ENCODE measurements around the gene BPIFB4.
"Not testable (repeated sequence)": the region's sequence is repeated elsewhere in the genome, so short reads cannot be mapped to it uniquely, and the experiment has no call there.

BPIFB4 gene

GRCh38 chr20:33108661-33109060 is 29.2 kb downstream of the BPIFB4 start:
- H3K4me1 Mint-ChIP-seq (ENCODE audit: low read depth): no peaks in the 10 kb centered on the region
- no peaks in the 10 kb centered on the region for H3K27me3 Mint-ChIP-seq
- H3K27ac Mint-ChIP-seq: no peak overlapping the region
- no peak overlapping the region for H3K4me3 Mint-ChIP-seq
- H3K9me3 Mint-ChIP-seq: no peaks in the 10 kb centered on the region
- H3K36me3 Mint-ChIP-seq (ENCODE audit: low read depth): no peaks in the 10 kb centered on the region
- intact Hi-C loops (cut with micrococcal nuclease): no loop called here

DNA sequence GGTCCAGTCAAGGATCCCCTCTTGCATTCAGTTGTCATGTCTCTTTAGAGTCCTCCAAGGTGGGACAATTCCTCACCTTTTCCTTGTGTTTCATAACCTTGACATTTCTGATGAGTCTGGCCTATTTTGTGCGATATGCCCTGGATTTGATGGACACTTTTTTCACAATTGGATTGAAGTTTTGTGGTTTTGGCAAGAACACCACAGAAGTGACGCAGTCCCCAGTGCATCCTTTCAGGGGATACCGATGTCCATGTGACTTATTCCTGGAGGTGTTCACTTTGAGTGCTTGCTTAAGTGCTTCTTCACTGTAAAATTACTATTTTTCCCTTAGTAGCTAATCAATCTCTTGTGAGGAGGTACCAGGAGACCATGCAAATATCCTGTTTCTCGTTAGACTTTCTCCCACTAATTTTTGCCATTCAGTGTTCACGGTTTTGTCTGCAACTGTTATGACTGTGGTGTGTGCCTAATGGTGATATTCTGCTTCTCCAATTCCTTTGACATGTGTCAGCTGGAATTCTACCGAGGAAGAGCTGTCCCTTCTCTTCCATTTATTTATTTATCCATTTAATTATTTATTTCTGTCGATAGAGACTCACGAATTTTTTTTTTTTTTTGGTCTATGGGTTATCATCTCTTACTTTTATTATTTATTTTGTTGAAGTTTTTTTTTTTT is 30.8 kb downstream of the BPIFB4 start:
- Mint-ChIP-seq H3K36me3 (ENCODE audit: low read depth) (no peaks in the 10 kb centered on the region), H3K27me3 (peaks cover 2% of the 10 kb centered on the region), H3K9me3 (no peaks in the 10 kb centered on the region), H3K4me3 (no peak overlapping the region), H3K27ac (no peak overlapping the region), H3K4me1 (ENCODE audit: low read depth) (no peaks in the 10 kb centered on the region)
- intact Hi-C loops (cut with micrococcal nuclease): no loop called here

DNA sequence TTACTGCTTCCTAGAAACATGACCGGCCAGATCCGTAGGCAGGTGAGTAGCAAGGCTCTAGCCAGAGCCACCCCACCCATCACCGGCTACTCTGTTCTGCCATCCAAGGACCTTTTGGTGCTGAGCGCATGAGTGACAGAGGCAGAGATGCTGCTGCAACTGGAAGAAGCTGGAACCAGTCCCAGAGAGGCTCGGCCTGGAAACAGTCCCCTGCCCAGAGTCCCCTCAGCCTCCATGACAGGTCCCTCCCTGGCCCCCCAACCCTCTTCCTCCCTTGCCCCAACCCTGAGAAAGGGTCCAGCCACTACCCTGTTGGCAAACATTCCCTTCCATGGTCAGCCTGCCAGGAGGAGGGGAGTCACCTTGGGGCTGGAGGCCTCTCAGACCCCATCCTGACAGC is 31.9 kb downstream of the BPIFB4 start:
- Mint-ChIP-seq H3K9me3 (no peaks in the 10 kb centered on the region), H3K36me3 (ENCODE audit: low read depth) (no peaks in the 10 kb centered on the region), H3K4me1 (ENCODE audit: low read depth) (no peaks in the 10 kb centered on the region), H3K4me3 (no peak overlapping the region), H3K27me3 (peaks cover 2% of the 10 kb centered on the region), H3K27ac (no peak overlapping the region)
- intact Hi-C loops (cut with micrococcal nuclease): no loop called here

- Mint-ChIP-seq H3K36me3 (ENCODE audit: low read depth) (no peaks in the 10 kb centered on the region), H3K4me1 (ENCODE audit: low read depth) (no peaks in the 10 kb centered on the region), H3K4me3 (no peak overlapping the region), H3K27ac (no peak overlapping the region), H3K27me3 (peaks cover 2% of the 10 kb centered on the region), H3K9me3 (no peaks in the 10 kb centered on the region)
- intact Hi-C loops (cut with micrococcal nuclease): no loop called here
Observed at GRCh38 chr20:33112547-33113386, 33.3 kb downstream of the BPIFB4 start.

- Mint-ChIP-seq H3K4me1 (ENCODE audit: low read depth) (no peaks in the 10 kb centered on the region), H3K4me3 (no peak overlapping the region), H3K9me3 (no peaks in the 10 kb centered on the region), H3K36me3 (ENCODE audit: low read depth) (no peaks in the 10 kb centered on the region), H3K27ac (no peak overlapping the region), H3K27me3 (peaks cover 4% of the 10 kb centered on the region)
- intact Hi-C loops (cut with micrococcal nuclease): no loop called here
Observed at GRCh38 chr20:33113387-33113908, 34.0 kb downstream of the BPIFB4 start.

- intact Hi-C loops (cut with micrococcal nuclease); H3K27me3 Mint-ChIP-seq; H3K36me3 Mint-ChIP-seq (ENCODE audit: low read depth): not testable (repeated sequence)
Observed at GRCh38 chr20:33115501-33115900, 36.1 kb downstream of the BPIFB4 start.

GRCh38 chr20:33119725-33120720 is 40.6 kb downstream of the BPIFB4 start:
- no peaks in the 10 kb centered on the region for H3K4me1 Mint-ChIP-seq (ENCODE audit: low read depth)

More at GRCh38 chr20:33115501-33115900, 36.1 kb downstream of the BPIFB4 start:
- not testable (repeated sequence) for H3K4me3 Mint-ChIP-seq; H3K4me1 Mint-ChIP-seq (ENCODE audit: low read depth); H3K9me3 Mint-ChIP-seq; H3K27ac Mint-ChIP-seq

DNA sequence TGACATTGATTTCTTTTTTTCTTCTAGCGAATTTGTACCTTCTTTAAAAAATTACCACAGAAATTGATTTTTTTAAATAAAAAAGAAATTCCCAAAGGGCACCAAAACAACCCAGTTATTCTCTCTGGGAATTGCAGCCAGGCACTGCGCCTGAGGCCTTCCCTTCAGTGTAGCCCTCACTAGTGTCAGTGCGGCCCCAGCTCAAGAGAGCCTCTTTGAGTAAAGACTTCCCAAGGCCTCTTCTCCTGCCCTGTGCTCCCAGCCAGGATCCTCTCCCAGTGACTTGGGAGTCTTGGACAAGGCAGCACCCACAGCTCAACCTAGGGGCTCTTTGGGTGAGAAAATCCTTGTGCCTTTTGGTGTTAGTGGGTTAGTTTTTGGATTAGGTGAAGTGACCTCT is 41.5 kb downstream of the BPIFB4 start:
- no peak overlapping the region for H3K4me3 Mint-ChIP-seq
- intact Hi-C loops (cut with micrococcal nuclease): no loop called here
- no peaks in the 10 kb centered on the region for H3K4me1 Mint-ChIP-seq (ENCODE audit: low read depth)

More at GRCh38 chr20:33119725-33120720, 40.6 kb downstream of the BPIFB4 start:
- intact Hi-C loops (cut with micrococcal nuclease): no loop called here
- Mint-ChIP-seq H3K27me3 (peaks cover 11% of the 10 kb centered on the region), H3K9me3 (no peaks in the 10 kb centered on the region), H3K27ac (no peak overlapping the region), H3K4me3 (no peak overlapping the region), H3K36me3 (ENCODE audit: low read depth) (no peaks in the 10 kb centered on the region)

DNA sequence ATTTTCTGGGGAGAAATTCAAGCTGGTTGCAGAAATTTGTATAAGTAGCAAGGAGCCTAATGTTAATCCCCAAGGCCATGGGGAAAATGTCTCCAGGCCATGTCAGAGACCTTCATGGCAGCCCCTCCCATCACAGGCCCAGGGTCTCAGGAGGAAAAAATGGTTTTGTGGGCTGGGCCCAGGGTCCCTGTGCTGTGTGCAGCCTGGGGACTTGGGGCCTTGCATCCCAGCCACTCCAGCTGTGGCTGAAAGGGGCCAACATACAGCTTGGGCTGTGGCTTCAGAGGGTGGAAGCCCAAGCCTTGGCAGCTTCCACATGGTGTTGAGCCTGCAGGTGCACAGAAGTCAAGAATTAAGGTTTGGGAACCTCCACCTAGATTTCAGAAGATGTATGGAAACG is 42.9 kb downstream of the BPIFB4 start:
- H3K9me3 Mint-ChIP-seq; H3K4me1 Mint-ChIP-seq (ENCODE audit: low read depth); H3K36me3 Mint-ChIP-seq (ENCODE audit: low read depth); intact Hi-C loops (cut with micrococcal nuclease); H3K27ac Mint-ChIP-seq; H3K4me3 Mint-ChIP-seq: not testable (repeated sequence)
- H3K27me3 Mint-ChIP-seq: peaks cover 11% of the 10 kb centered on the region

More for the DNA sequence above, 41.5 kb downstream of the BPIFB4 start:
- H3K36me3 Mint-ChIP-seq (ENCODE audit: low read depth): no peaks in the 10 kb centered on the region
- H3K9me3 Mint-ChIP-seq: no peaks in the 10 kb centered on the region
- H3K27me3 Mint-ChIP-seq: peaks cover 11% of the 10 kb centered on the region
- H3K27ac Mint-ChIP-seq: no peak overlapping the region

GRCh38 chr20:33124261-33124660 is 44.8 kb downstream of the BPIFB4 start:
- intact Hi-C loops (cut with micrococcal nuclease): no loop called here
- Mint-ChIP-seq H3K36me3 (ENCODE audit: low read depth) (no peaks in the 10 kb centered on the region), H3K9me3 (no peaks in the 10 kb centered on the region), H3K4me3 (no peak overlapping the region), H3K27me3 (peaks cover 9% of the 10 kb centered on the region), H3K27ac (no peak overlapping the region), H3K4me1 (ENCODE audit: low read depth) (no peaks in the 10 kb centered on the region)

GRCh38 chr20:33124994-33125393 is 45.6 kb downstream of the BPIFB4 start:
- no peaks in the 10 kb centered on the region for H3K36me3 Mint-ChIP-seq (ENCODE audit: low read depth)
- no peak overlapping the region for H3K27ac Mint-ChIP-seq
- H3K4me3 Mint-ChIP-seq: no peak overlapping the region
- intact Hi-C loops (cut with micrococcal nuclease): no loop called here
- H3K9me3 Mint-ChIP-seq: no peaks in the 10 kb centered on the region
- peaks cover 11% of the 10 kb centered on the region for H3K27me3 Mint-ChIP-seq
- H3K4me1 Mint-ChIP-seq (ENCODE audit: low read depth): no peaks in the 10 kb centered on the region

DNA sequence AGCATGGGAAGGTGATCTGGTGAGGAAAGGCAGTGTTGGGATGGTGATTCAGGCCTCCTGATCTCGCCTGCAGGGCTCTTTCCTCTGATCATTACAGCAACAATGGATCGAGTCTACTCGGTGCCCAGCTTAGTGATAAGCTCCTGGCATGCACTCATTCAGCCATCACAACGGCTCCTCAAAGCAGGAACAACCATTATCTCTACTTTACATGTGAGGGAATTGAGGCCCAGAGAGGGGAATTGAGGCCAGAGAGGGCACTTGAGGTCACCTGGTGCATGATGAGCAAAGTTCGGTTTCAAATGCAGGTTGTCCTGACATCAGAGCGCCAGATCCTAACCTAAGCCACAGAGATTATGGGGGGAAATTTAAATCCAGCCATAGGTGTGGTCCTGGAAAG is 46.5 kb downstream of the BPIFB4 start:
- Mint-ChIP-seq H3K27me3 (peaks cover 10% of the 10 kb centered on the region), H3K9me3 (no peaks in the 10 kb centered on the region), H3K4me1 (ENCODE audit: low read depth) (no peaks in the 10 kb centered on the region), H3K36me3 (ENCODE audit: low read depth) (no peaks in the 10 kb centered on the region), H3K4me3 (no peak overlapping the region), H3K27ac (no peak overlapping the region)
- intact Hi-C loops (cut with micrococcal nuclease): no loop called here

- no peaks in the 10 kb centered on the region for H3K9me3 Mint-ChIP-seq
Observed at GRCh38 chr20:33127422-33128097, 48.1 kb downstream of the BPIFB4 start.

More at GRCh38 chr20:33127422-33128097, 48.1 kb downstream of the BPIFB4 start:
- intact Hi-C loops (cut with micrococcal nuclease): no loop called here
- Mint-ChIP-seq H3K4me1 (ENCODE audit: low read depth) (no peaks in the 10 kb centered on the region), H3K27ac (no peak overlapping the region), H3K27me3 (peaks cover 8% of the 10 kb centered on the region), H3K4me3 (no peak overlapping the region), H3K36me3 (ENCODE audit: low read depth) (no peaks in the 10 kb centered on the region)

Measured in dendritic cell treated with granulocyte-macrophage colony-stimulating factor and Interleukin-4, amounts not matched to agents 40 ng/mL and 50 ng/mL, for 4 days (primary cell).